ENCODE results near the gene PCK2.

Gene PCK2

GRCh38 chr14:24150993-24151392 lies 56.9 kb downstream of the PCK2 start:
- H3K9me3 ChIP-seq (replicated peaks in 1 of 11) = no peaks in the 10 kb centered on the region
- no peak overlapping the region for H3K4me2 ChIP-seq
- H3K9ac ChIP-seq = 0 out of 22 replicates have a peak overlapping the region, but pooled peaks of 1 of the 11 experiments have one; percentile 1
- H3K4me1 ChIP-seq = peaks cover 15 to 48% (median 31%) of the 10 kb centered on the region in 10 experiments
- no peak overlapping the region for H3K27ac ChIP-seq
- no peak overlapping the region for H3K4me3 ChIP-seq
- H3K27me3 ChIP-seq = no peaks in the 10 kb centered on the region
- peaks cover 66 to 78% (median 74%) of the 10 kb centered on the region in 11 experiments for H3K36me3 ChIP-seq
- peaks cover 4 to 52% (median 41%) of the 10 kb centered on the region in 11 experiments; a peak in 18 of 22 replicates for H4K20me1 ChIP-seq
- TF ChIP-seq Cebpa-rat (IDR thresholded peaks at IDR 0.05) = no peak

- Histone ChIP-seq H3K27me3 (no peaks in the 10 kb centered on the region), H3K4me3 (no peak overlapping the region), H3K9me3 (replicated peaks in 1 of 11) (no peaks in the 10 kb centered on the region), H3K4me2 (no peak overlapping the region), H3K4me1 (peaks cover 14 to 48% (median 30%) of the 10 kb centered on the region in 10 experiments), H4K20me1 (peaks cover 4 to 52% (median 41%) of the 10 kb centered on the region in 11 experiments; a peak in 18 of 22 replicates), H3K36me3 (peaks cover 72 to 84% (median 79%) of the 10 kb centered on the region in 11 experiments), H3K27ac (no peak overlapping the region), H3K9ac (peak overlapping the region in 2 of 11 experiments; percentile 1 to 10; a peak in 1 of 22 replicates)
- TF ChIP-seq Cebpa-rat (IDR thresholded peaks at IDR 0.05) = no peak
These were observed 57.4 kb downstream of the PCK2 start for GRCh38 chr14:24151404-24152080.

Data from BLaER1 treated with 17β-estradiol and CSF1 and Interleukin-3, amounts not matched to agents 10 nM and 100 nM (cell line).